DOHH2 (cell line): ENCODE measurements around the gene HDGFL1.

Experiments
- H3F3A ChIP-seq: fragments of 200-600 bp; sonication (generic), shearing (Covaris generic); 2 replicates; pipeline ENCODE4 v1.6.0; 2016; ENCODE audit warnings: antibody characterized with exemption, mild to moderate bottlenecking; ENCODE audit not compliant: control insufficient read depth, insufficient read depth
- H3K27ac ChIP-seq: fragments of 200-600 bp; sonication (generic); 2 replicates; pipeline ENCODE4 v1.5.1; 2014; ENCODE audit warnings: low read depth, mild to moderate bottlenecking, low read length, moderate library complexity
- H3K27me3 ChIP-seq: fragments of 200-600 bp; sonication (generic); 2 replicates; pipeline ENCODE4 v1.6.1; 2014; ENCODE audit warnings: mild to moderate bottlenecking, low read length, mixed read lengths; ENCODE audit not compliant: control insufficient read depth
- H3K36me3 ChIP-seq: fragments of 200-600 bp; sonication (generic); 2 replicates; pipeline ENCODE4 v1.6.1; 2014; ENCODE audit warnings: mild to moderate bottlenecking, low read length, moderate library complexity, mixed read lengths; ENCODE audit not compliant: control insufficient read depth
- H3K4me1 ChIP-seq: fragments of 200-600 bp; sonication (generic); 2 replicates; pipeline ENCODE4 v1.6.1; 2014; ENCODE audit warnings: mild to moderate bottlenecking, low read length, mixed read lengths; ENCODE audit not compliant: control insufficient read depth
- H3K4me2 ChIP-seq: fragments of 200-600 bp; sonication (generic); 2 replicates; pipeline ENCODE4 v1.6.0; 2014; ENCODE audit warnings: mild to moderate bottlenecking, low read length, moderate library complexity
- H3K4me3 ChIP-seq: fragments of 200-600 bp; sonication (generic); 2 replicates; pipeline ENCODE4 v1.5.1; 2014; ENCODE audit warnings: mild to moderate bottlenecking, low read length, mixed read lengths
- H3K79me2 ChIP-seq: fragments of 200-600 bp; sonication (generic); 2 replicates; pipeline ENCODE4 v1.6.1; 2014; ENCODE audit warnings: mild to moderate bottlenecking, low read length, mixed read lengths; ENCODE audit not compliant: control insufficient read depth
- H3K9me2 ChIP-seq: fragments of 200-600 bp; sonication (generic); replicated peaks from 2 replicates; pipeline ENCODE4 v1.6.1; 2014; ENCODE audit warnings: mild to moderate bottlenecking, low read length, mixed read lengths; ENCODE audit not compliant: control insufficient read depth
- H3K9me3 ChIP-seq: fragments of 200-600 bp; sonication (generic); 2 replicates; pipeline ENCODE4 v1.6.1; 2014; ENCODE audit warnings: antibody characterized with exemption, low read length, mixed read lengths; ENCODE audit not compliant: control insufficient read depth, insufficient read depth
- H4K20me1 ChIP-seq: fragments of 200-600 bp; sonication (generic); 2 replicates; pipeline ENCODE4 v1.6.0; 2014; ENCODE audit warnings: low read depth, mild to moderate bottlenecking, antibody characterized with exemption, low read length, moderate library complexity; ENCODE audit not compliant: control insufficient read depth, insufficient read depth
- CTCF ChIP-seq: fragments of 200-600 bp; sonication (generic); IDR thresholded peaks from one replicate; pipeline ENCODE4 v1.5.1; 2014; ENCODE audit warnings: antibody characterized with exemption, mild to moderate bottlenecking, low read depth, low read length; ENCODE audit not compliant: poor library complexity, severe bottlenecking
- EZH2phosphoT487 ChIP-seq: fragments of 200-600 bp; sonication (generic); IDR thresholded peaks from 2 replicates; pipeline ENCODE4 v1.6.1; 2017; ENCODE audit warnings: borderline replicate concordance, mild to moderate bottlenecking, antibody characterized with exemption, low read length, moderate library complexity, mixed read lengths

Gene HDGFL1

DNA sequence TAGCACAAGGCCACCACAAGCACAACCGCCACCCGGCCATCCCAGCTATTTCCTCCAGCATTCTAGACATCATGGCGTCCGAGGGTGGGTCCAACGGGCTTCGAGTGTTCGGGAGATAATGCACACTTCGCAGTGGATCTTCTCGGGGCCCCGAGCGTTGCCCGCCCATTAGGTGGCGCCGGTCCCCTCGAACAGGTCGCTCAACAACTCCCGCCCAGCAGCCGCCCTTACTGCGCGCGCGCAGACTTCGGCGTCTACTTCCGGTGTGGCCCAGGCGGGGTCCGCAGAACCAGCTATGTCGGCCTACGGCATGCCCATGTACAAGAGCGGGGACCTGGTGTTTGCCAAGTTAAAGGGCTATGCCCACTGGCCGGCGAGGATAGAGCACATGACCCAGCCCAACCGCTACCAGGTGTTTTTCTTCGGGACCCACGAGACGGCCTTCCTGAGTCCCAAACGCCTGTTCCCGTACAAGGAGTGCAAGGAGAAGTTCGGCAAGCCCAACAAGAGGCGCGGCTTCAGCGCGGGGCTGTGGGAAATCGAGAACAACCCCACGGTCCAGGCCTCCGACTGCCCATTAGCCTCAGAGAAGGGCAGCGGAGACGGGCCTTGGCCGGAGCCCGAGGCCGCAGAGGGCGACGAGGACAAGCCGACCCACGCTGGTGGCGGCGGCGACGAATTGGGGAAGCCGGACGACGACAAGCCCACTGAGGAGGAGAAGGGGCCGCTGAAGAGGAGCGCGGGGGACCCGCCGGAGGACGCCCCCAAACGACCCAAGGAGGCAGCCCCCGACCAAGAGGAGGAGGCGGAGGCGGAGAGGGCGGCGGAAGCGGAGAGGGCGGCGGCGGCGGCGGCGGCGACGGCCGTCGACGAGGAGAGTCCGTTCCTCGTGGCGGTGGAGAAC lies at the start of gene HDGFL1:
HDGFL1 (plus strand) TSS at position 286 of the 904 bp plus-strand sequence; CDS start at position 296, 10 bp downstream.
- Histone ChIP-seq H3K36me3 (no peaks in the 10 kb centered on the region), H4K20me1 (no peaks in the 10 kb centered on the region), H3K4me3 (no peak within 1 kb of the TSS), H3K4me2 (no peak within 1 kb of the TSS), H3K27me3 (no peaks in the 10 kb centered on the region), H3K9me2 (no peaks in the 10 kb centered on the region), H3K27ac (no peak within 1 kb of the TSS), H3K79me2 (no peaks in the 10 kb centered on the region), H3F3A (no peaks in the 10 kb centered on the region), H3K9me3 (no peaks in the 10 kb centered on the region), H3K4me1 (no peaks in the 10 kb centered on the region)
- TF ChIP-seq EZH2phosphoT487: no peak
- TF ChIP-seq CTCF: no peak

GRCh38 chr6:22521035-22521434 lies 48.3 kb upstream of the HDGFL1 start:
- no peak for TF ChIP-seq EZH2phosphoT487
- no peak for TF ChIP-seq CTCF
- Histone ChIP-seq H3K4me1 (no peaks in the 10 kb centered on the region), H3K79me2 (no peaks in the 10 kb centered on the region), H4K20me1 (no peaks in the 10 kb centered on the region), H3F3A (no peaks in the 10 kb centered on the region), H3K9me3 (no peaks in the 10 kb centered on the region), H3K36me3 (no peaks in the 10 kb centered on the region), H3K27me3 (no peaks in the 10 kb centered on the region), H3K27ac (no peak overlapping the region), H3K4me3 (no peak overlapping the region), H3K4me2 (no peak overlapping the region), H3K9me2 (no peaks in the 10 kb centered on the region)

DNA sequence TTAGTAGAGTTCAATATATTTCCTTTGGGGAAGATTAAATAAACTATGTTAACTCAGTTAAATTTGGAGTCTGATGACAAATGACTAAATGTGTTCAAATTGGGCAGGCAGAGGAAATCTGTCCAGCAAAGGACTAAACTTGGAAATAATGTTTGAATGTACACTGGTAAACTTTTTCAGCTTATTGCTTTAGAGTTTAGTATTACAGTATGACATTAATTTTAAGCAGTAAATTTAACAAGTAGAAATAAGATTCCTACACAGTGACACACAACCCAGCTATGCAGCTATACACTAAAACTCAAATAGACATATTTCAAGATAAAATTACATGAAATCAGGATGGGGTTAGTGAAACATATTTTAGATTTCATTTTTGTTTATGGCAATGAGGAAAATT lies 42.6 kb upstream of the HDGFL1 start:
- TF ChIP-seq EZH2phosphoT487 (no peak), CTCF (no peak)
- Histone ChIP-seq H3K4me1 (no peaks in the 10 kb centered on the region), H3F3A (no peaks in the 10 kb centered on the region), H3K9me2 (no peaks in the 10 kb centered on the region), H3K27me3 (no peaks in the 10 kb centered on the region), H3K4me2 (no peak overlapping the region), H3K9me3 (no peaks in the 10 kb centered on the region), H4K20me1 (no peaks in the 10 kb centered on the region), H3K36me3 (no peaks in the 10 kb centered on the region), H3K79me2 (no peaks in the 10 kb centered on the region), H3K4me3 (no peak overlapping the region), H3K27ac (no peak overlapping the region)
